Measurements from ENCODE around the gene SLC1A1.

GRCh38 chr9:4592886-4593285 is 102.6 kb downstream of the SLC1A1 start:
- TF ChIP-seq, protein P1, sequence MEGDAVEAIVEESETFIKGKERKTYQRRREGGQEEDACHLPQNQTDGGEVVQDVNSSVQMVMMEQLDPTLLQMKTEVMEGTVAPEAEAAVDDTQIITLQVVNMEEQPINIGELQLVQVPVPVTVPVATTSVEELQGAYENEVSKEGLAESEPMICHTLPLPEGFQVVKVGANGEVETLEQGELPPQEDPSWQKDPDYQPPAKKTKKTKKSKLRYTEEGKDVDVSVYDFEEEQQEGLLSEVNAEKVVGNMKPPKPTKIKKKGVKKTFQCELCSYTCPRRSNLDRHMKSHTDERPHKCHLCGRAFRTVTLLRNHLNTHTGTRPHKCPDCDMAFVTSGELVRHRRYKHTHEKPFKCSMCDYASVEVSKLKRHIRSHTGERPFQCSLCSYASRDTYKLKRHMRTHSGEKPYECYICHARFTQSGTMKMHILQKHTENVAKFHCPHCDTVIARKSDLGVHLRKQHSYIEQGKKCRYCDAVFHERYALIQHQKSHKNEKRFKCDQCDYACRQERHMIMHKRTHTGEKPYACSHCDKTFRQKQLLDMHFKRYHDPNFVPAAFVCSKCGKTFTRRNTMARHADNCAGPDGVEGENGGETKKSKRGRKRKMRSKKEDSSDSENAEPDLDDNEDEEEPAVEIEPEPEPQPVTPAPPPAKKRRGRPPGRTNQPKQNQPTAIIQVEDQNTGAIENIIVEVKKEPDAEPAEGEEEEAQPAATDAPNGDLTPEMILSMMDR (conservative IDR thresholded peaks at IDR 0.05; ENCODE audit: low read length) = no peak
- TF ChIP-seq EZH2phosphoT487 (IDR thresholded peaks at IDR 0.05; ENCODE audit: borderline replicate concordance, low read depth, low read length) = no peak
